GM21529 (cell line): Measurements from ENCODE around the gene RASAL2.

Experiments used
- ATAC-seq: cut with Tn5 transposase; IDR thresholded peaks from one replicate; pipeline ENCODE4 v1.9.1; 2021; ENCODE audit not compliant: unreplicated experiment

RASAL2 gene

GRCh38 chr1:178483251-178483957 lies 389.5 kb downstream of the RASAL2 start:
- ATAC-seq, result no peak

- no peak for ATAC-seq
Observed at GRCh38 chr1:178484698-178485225, 390.9 kb downstream of the RASAL2 start.

GRCh38 chr1:178485541-178485981 lies 391.7 kb downstream of the RASAL2 start:
- ATAC-seq, result no peak

- ATAC-seq, result no peak
Observed at GRCh38 chr1:178486100-178487069, 392.5 kb downstream of the RASAL2 start.

GRCh38 chr1:178487070-178487615 lies 393.2 kb downstream of the RASAL2 start:
- ATAC-seq, result no peak

- no peak for ATAC-seq
Observed at GRCh38 chr1:178488393-178488792, 394.5 kb downstream of the RASAL2 start.

GRCh38 chr1:178489399-178489798 lies 395.5 kb downstream of the RASAL2 start:
- no peak for ATAC-seq

- ATAC-seq, result no peak
Observed at GRCh38 chr1:178490136-178490535, 396.2 kb downstream of the RASAL2 start.

GRCh38 chr1:178490967-178491366 lies 397.1 kb downstream of the RASAL2 start:
- no peak for ATAC-seq

GRCh38 chr1:178491721-178492120 lies 397.8 kb downstream of the RASAL2 start:
- no peak for ATAC-seq

GRCh38 chr1:178492341-178492740 lies 398.4 kb downstream of the RASAL2 start:
- ATAC-seq, result no peak

GRCh38 chr1:178493301-178493741 lies 399.4 kb downstream of the RASAL2 start:
- no peak for ATAC-seq

- ATAC-seq, result no peak
Observed at GRCh38 chr1:178494569-178494971, 400.7 kb downstream of the RASAL2 start.

GRCh38 chr1:178495158-178495557 lies 401.3 kb downstream of the RASAL2 start:
- no peak for ATAC-seq

- no peak for ATAC-seq
Observed at GRCh38 chr1:178495741-178496409, 402.0 kb downstream of the RASAL2 start.

GRCh38 chr1:178496410-178497135 lies 402.7 kb downstream of the RASAL2 start, which contains the start of gene CLEC20A:
CLEC20A (minus strand) TSS chr1:178496964; CDS start chr1:178496939, 25 bp downstream.
- no peak for ATAC-seq

GRCh38 chr1:178497903-178498478 lies 404.1 kb downstream of the RASAL2 start:
- ATAC-seq, result no peak

- ATAC-seq, result no peak
Observed at GRCh38 chr1:178498896-178499675, 405.2 kb downstream of the RASAL2 start.
